ENCODE measurements around the gene AGL.

The AGL gene

GRCh38 chr1:99811747-99812146, 38.4 kb upstream of the AGL start:
- no peak for DNase-seq
- Histone ChIP-seq H3K4me3 (no peak overlapping the region), H3K36me3 (no peaks in the 10 kb centered on the region), H3K9me3 (no peaks in the 10 kb centered on the region), H3K4me1 (peaks cover 0 to 4% (median 2%) of the 10 kb centered on the region in 4 donors), H3K27ac (no peak overlapping the region), H3K27me3 (no peaks in the 10 kb centered on the region)
- intact Hi-C loops (cut with DNase I; ENCODE audit: low total_unique reads) = no loop called here
- TF ChIP-seq CTCF (IDR thresholded peaks at IDR 0.05) = no peak

GRCh38 chr1:99814373-99814900, 35.7 kb upstream of the AGL start:
- no peaks in the 10 kb centered on the region for H3K4me1 ChIP-seq
- no peak for DNase-seq
- H3K9me3 ChIP-seq = no peaks in the 10 kb centered on the region
- no peaks in the 10 kb centered on the region for H3K36me3 ChIP-seq
- H3K4me3 ChIP-seq = no peak overlapping the region
- H3K27ac ChIP-seq = no peak overlapping the region
- TF ChIP-seq CTCF (IDR thresholded peaks at IDR 0.05) = no peak
- no peaks in the 10 kb centered on the region for H3K27me3 ChIP-seq
- intact Hi-C loops (cut with DNase I; ENCODE audit: low total_unique reads) = no loop called here

GRCh38 chr1:99816656-99817055, 33.5 kb upstream of the AGL start:
- Histone ChIP-seq H3K27ac (no peak overlapping the region), H3K27me3 (no peaks in the 10 kb centered on the region), H3K4me3 (no peak overlapping the region), H3K36me3 (no peaks in the 10 kb centered on the region), H3K4me1 (no peaks in the 10 kb centered on the region), H3K9me3 (no peaks in the 10 kb centered on the region)
- intact Hi-C loops (cut with DNase I; ENCODE audit: low total_unique reads) = no loop called here
- TF ChIP-seq CTCF (IDR thresholded peaks at IDR 0.05) = no peak
- no peak for DNase-seq

- TF ChIP-seq CTCF (IDR thresholded peaks at IDR 0.05) = no peak
- no peaks in the 10 kb centered on the region for H3K36me3 ChIP-seq
- no peak overlapping the region for H3K4me3 ChIP-seq
- intact Hi-C loops (cut with DNase I; ENCODE audit: low total_unique reads) = no loop called here
- DNase-seq = no peak
- no peaks in the 10 kb centered on the region for H3K4me1 ChIP-seq
- H3K9me3 ChIP-seq = no peaks in the 10 kb centered on the region
- H3K27ac ChIP-seq = no peak overlapping the region
- H3K27me3 ChIP-seq = no peaks in the 10 kb centered on the region
These were observed 32.0 kb upstream of the AGL start for GRCh38 chr1:99818063-99818699.

GRCh38 chr1:99820546-99820945, 29.6 kb upstream of the AGL start:
- TF ChIP-seq CTCF (IDR thresholded peaks at IDR 0.05) = no peak
- no peak overlapping the region for H3K27ac ChIP-seq
- no peaks in the 10 kb centered on the region for H3K27me3 ChIP-seq
- DNase-seq = no peak
- no peak overlapping the region for H3K4me3 ChIP-seq
- no peaks in the 10 kb centered on the region for H3K9me3 ChIP-seq
- no peaks in the 10 kb centered on the region for H3K4me1 ChIP-seq
- intact Hi-C loops (cut with DNase I; ENCODE audit: low total_unique reads) = no loop called here
- H3K36me3 ChIP-seq = no peaks in the 10 kb centered on the region

- H3K9me3 ChIP-seq = no peaks in the 10 kb centered on the region
- H3K4me1 ChIP-seq = no peaks in the 10 kb centered on the region
- intact Hi-C loops (cut with DNase I; ENCODE audit: low total_unique reads) = no loop called here
- H3K36me3 ChIP-seq = no peaks in the 10 kb centered on the region
- no peaks in the 10 kb centered on the region for H3K27me3 ChIP-seq
- no peak overlapping the region for H3K4me3 ChIP-seq
- no peak for DNase-seq
- no peak for TF ChIP-seq CTCF (IDR thresholded peaks at IDR 0.05)
- H3K27ac ChIP-seq = no peak overlapping the region
These were observed 25.1 kb upstream of the AGL start for GRCh38 chr1:99825098-99825497.

Measured in tibial artery (tissue), 4 donors.